GM13977 (cell line): ENCODE results near the gene PRKCA.

Experiments used
- DNase-seq: peaks from one replicate; pipeline ENCODE4 v3.0.0; 2012; ENCODE audit warnings: low spot score
- in situ Hi-C: fragments of 300-500 bp; cut with MboI; formaldehyde crosslinking; loops from one replicate; pipeline ENCODE4 v1.12.0; 2022; ENCODE audit warnings: low sequenced_read_pairs, low pct_unique_long_range_greater_than_20kb, mixed read lengths, inconsistent platforms; ENCODE audit not compliant: unreplicated experiment
- TF ChIP-seq, protein P1 (sequence below): IDR thresholded peaks from 2 replicates; pipeline ENCODE4 v1.5.1; 2012; ENCODE audit warnings: mild to moderate bottlenecking, control low read depth; ENCODE audit not compliant: insufficient read depth; ENCODE audit errors: extremely low read depth, missing control alignments

PRKCA gene

GRCh38 chr17:66726371-66726770 lies 424.0 kb downstream of the PRKCA start:
- in situ Hi-C loops, result no loop called here
- no peak for DNase-seq
- TF ChIP-seq, protein P1, sequence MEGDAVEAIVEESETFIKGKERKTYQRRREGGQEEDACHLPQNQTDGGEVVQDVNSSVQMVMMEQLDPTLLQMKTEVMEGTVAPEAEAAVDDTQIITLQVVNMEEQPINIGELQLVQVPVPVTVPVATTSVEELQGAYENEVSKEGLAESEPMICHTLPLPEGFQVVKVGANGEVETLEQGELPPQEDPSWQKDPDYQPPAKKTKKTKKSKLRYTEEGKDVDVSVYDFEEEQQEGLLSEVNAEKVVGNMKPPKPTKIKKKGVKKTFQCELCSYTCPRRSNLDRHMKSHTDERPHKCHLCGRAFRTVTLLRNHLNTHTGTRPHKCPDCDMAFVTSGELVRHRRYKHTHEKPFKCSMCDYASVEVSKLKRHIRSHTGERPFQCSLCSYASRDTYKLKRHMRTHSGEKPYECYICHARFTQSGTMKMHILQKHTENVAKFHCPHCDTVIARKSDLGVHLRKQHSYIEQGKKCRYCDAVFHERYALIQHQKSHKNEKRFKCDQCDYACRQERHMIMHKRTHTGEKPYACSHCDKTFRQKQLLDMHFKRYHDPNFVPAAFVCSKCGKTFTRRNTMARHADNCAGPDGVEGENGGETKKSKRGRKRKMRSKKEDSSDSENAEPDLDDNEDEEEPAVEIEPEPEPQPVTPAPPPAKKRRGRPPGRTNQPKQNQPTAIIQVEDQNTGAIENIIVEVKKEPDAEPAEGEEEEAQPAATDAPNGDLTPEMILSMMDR, result no peak

DNA sequence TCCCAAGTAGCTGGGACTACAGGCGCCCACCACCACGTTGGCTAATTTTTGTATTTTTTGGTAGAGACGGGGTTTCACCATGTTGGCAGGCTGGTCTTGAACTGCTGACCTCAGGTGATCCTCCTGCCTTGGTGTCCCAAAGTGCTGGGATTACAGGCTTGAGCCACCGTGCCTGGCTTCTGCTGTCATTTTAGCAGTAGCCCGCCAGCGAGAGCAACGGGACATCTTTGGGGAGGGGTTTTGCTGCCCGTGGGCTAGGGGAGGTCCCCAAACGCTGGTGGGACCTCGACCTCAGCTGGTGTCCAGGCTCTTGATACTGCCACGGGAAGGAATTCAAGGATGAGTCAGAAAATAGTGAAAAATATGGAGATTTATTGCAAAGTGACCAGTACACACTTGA lies 424.4 kb downstream of the PRKCA start:
- in situ Hi-C loops, result no loop called here
- TF ChIP-seq, protein P1, result no peak
- no peak for DNase-seq

DNA sequence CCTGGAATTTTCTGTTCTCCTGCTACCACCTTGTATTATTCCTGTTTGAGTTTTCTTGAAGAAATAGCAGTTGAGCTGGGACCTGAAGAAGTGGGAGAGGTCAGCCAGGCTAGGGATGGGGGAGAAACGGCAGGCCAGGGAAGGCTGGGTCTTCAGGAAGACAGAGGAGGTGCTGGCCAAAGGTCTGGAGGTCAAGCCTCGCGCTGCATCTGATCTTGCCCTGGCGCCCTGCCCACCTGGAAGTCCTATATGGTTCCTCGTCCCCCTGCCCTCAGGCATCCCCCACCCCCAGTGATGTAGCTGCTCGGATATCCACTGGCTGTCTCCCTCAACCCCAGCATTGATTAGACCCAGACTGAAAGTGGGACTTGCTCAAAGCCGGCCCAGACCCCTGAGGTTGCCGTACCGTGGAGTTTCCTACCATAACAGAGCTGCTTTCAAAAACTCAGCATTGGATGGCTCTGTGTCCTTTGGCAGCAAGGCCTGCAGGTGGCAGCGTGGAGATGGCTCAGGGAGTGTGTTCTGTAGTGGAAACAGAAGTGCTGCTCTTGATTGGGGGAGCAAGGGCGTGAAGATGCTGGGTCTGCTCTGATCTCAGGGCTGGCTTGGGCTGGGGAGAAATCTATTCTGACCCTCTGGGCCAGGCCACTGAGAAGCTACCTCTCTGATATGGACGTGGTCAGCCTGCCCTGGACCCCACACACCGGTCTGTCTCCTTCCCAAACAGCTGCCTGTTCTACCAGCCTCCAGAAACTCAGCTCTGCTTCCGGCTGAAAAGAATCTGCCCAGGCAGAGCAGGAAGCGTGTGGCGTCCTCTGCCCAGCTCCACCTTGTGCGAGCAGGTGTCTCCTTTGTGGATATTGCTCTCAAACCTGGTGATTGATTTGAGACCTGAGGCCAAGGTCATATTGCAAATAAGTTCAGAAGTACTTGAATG lies 425.5 kb downstream of the PRKCA start:
- TF ChIP-seq, protein P1, result peak; percentile 81
- DNase-seq, result peak; percentile 79
- in situ Hi-C loops, result no loop called here

DNA sequence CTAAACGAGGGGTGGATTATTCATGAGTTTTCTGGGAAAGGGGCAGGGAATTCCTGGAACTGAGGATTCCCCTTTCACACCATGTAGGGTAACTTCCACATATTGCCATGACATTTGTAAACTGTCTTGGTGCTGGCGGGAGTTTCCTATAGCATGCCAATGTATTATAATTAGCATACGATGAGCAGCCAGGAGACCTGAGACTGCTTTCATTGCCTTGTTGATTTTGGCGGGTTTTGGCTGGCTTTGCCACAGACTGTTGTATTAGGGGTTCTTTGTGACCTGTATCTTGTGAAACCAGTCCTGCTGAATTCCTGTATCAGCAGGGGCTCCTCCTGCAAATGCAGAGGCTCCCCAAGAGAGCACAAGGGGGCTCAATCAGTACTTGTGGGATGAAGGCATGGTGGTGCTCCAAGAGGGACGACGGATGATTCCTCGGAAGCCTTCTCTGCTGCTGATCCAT lies 428.1 kb downstream of the PRKCA start:
- DNase-seq, result no peak
- in situ Hi-C loops, result no loop called here
- TF ChIP-seq, protein P1, result no peak

DNA sequence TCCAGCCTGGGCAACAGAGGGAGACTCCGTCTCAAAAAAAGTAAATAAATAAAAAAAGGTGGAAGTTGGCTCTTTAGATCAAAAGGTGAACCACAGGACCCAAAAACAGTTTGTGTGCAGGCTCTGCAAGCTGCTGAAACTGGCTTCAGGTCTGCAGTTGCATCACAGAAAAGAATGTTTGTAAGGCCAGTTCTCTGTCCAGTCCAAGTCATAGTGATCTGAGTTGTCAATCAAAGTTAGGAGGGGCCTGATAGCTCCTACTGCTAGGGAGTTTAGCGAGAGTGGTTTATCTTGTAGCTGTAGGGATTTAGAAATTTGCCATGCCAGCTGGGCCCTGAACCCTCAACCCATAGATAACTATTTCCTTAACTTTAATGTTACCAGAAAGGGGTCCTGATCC lies 431.3 kb downstream of the PRKCA start:
- in situ Hi-C loops, result no loop called here
- TF ChIP-seq, protein P1, result no peak

DNA sequence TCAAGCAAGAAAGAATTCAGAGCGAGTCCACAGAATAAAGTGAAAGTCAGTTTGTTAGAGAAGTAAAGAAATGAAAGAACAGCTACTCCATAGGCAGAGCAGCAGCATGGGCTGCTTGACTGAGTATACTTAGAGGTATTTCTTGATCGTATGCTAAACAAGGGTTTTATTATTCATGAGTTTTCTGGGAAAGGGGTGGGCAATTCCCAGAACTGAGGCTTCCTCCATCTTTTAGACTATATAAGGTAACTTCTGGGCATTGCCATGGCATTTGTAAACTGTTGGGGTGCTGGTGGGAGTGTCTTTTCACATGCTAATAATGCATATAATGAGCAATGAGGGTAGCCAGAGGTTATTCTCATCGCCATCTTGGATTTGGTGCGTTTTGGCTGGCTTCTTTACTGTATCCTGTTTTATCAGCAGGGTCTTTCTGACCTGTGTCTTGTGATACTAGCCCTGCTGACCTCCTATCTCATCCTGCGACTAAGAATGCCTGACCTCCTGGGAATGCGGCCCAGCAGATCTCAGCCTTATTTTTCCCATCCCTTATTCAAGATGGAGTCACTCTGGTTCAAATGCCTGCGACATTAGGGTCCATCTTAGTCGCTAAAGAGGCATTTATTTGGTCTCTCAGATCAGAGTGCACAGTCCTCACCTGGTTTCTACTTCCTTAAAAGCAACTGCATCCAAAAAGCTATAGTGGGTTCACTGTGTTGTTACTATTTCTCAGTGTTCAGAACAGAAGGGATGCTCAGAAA lies 432.0 kb downstream of the PRKCA start:
- TF ChIP-seq, protein P1, result no peak

More for the DNA sequence above, 431.3 kb downstream of the PRKCA start:
- no peak for DNase-seq

More for the DNA sequence above, 432.0 kb downstream of the PRKCA start:
- in situ Hi-C loops, result no loop called here
- no peak for DNase-seq
